Measurements from ENCODE around the gene ATPAF1. TPM values are rescaled to one million over a fixed set of nuclear protein-coding genes. Genes with fewer than 3 reads are reported as not detected.

ATPAF1 gene
- polyA plus RNA-seq, 1 of the 3 experiments (the other 2 are of a cell fraction) = 39.9 TPM

DNA sequence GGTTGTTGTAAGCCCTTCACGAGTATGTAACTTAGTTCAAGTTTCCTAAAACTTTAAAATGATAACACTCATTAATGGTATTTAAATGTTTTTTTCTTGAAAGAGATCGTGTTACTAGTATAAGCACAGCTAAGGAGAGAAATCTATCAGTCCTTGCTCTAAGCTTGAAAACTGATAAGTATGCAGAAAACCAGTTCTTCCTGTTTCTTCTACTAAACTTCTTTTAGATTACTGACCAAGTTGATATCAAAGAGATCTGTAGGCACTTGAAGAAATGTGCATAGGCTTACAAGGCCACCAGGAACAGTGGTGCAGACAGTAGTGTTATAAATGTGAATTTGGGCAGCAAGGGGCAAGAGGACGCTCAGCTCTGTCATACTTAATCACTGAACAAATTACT, 46.8 kb upstream of the ATPAF1 start:
- Histone ChIP-seq H3K4me1 (ENCODE audit: control insufficient read depth in 1 of 2, insufficient read depth in 2 of 2, low read depth in 1 of 2, low read length in 1 of 2) (peaks cover 15 to 17% of the 10 kb centered on the region in 2 experiments), H2AFZ (ENCODE audit: low read depth) (no peak overlapping the region), H3F3A (replicated peaks; ENCODE audit: insufficient read depth) (no peaks in the 10 kb centered on the region), H3K9ac (no peak overlapping the region), H3K9me2 (no peaks in the 10 kb centered on the region), H3K36me3 (replicated peaks in 1 of 2; ENCODE audit: control insufficient read depth in 1 of 2, insufficient read depth in 2 of 2, low read length in 1 of 2) (peaks cover 45 to 48% of the 10 kb centered on the region in 2 experiments), H3K4me2 (no peak overlapping the region), H3K27ac (ENCODE audit: low read depth in 2 of 2, low read length in 1 of 2) (no peak overlapping the region), H3K9me3 (no peaks in the 10 kb centered on the region), H4K20me1 (ENCODE audit: insufficient read depth) (peaks cover 18% of the 10 kb centered on the region; the same call in 1 of the 2 replicates), H3K4me3 (ENCODE audit: low read depth in 2 of 2, low read length in 1 of 2) (no peak overlapping the region), H3K79me2 (ENCODE audit: insufficient read depth) (peaks cover 51% of the 10 kb centered on the region), H3K27me3 (ENCODE audit: insufficient read depth) (no peaks in the 10 kb centered on the region)
- no peak for TF ChIP-seq JUND (IDR thresholded peaks at IDR 0.05)
- no peak for TF ChIP-seq FOXJ3 (CRISPR knock-in tag; IDR thresholded peaks at IDR 0.05)
- TF ChIP-seq, protein P1, sequence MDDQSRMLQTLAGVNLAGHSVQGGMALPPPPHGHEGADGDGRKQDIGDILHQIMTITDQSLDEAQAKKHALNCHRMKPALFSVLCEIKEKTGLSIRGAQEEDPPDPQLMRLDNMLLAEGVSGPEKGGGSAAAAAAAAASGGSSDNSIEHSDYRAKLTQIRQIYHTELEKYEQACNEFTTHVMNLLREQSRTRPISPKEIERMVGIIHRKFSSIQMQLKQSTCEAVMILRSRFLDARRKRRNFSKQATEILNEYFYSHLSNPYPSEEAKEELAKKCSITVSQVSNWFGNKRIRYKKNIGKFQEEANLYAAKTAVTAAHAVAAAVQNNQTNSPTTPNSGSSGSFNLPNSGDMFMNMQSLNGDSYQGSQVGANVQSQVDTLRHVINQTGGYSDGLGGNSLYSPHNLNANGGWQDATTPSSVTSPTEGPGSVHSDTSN (IDR thresholded peaks at IDR 0.05) = no peak
- no peak for TF ChIP-seq GABPA (IDR thresholded peaks at IDR 0.05; ENCODE audit: low read depth)
- TF ChIP-seq, protein P2, sequence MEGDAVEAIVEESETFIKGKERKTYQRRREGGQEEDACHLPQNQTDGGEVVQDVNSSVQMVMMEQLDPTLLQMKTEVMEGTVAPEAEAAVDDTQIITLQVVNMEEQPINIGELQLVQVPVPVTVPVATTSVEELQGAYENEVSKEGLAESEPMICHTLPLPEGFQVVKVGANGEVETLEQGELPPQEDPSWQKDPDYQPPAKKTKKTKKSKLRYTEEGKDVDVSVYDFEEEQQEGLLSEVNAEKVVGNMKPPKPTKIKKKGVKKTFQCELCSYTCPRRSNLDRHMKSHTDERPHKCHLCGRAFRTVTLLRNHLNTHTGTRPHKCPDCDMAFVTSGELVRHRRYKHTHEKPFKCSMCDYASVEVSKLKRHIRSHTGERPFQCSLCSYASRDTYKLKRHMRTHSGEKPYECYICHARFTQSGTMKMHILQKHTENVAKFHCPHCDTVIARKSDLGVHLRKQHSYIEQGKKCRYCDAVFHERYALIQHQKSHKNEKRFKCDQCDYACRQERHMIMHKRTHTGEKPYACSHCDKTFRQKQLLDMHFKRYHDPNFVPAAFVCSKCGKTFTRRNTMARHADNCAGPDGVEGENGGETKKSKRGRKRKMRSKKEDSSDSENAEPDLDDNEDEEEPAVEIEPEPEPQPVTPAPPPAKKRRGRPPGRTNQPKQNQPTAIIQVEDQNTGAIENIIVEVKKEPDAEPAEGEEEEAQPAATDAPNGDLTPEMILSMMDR (IDR thresholded peaks at IDR 0.05) = no peak
- no peak for TF ChIP-seq RCOR1 (IDR thresholded peaks at IDR 0.05; ENCODE audit: low read length)
- TF ChIP-seq YY1 (IDR thresholded peaks at IDR 0.05; ENCODE audit: low read depth) = no peak
- no peak for TF ChIP-seq SIN3A (IDR thresholded peaks at IDR 0.05; ENCODE audit: borderline replicate concordance, low read depth, low read length)
- no peak for TF ChIP-seq TEAD4 (IDR thresholded peaks at IDR 0.05; ENCODE audit: borderline replicate concordance, insufficient read depth)
- TF ChIP-seq, protein P3, sequence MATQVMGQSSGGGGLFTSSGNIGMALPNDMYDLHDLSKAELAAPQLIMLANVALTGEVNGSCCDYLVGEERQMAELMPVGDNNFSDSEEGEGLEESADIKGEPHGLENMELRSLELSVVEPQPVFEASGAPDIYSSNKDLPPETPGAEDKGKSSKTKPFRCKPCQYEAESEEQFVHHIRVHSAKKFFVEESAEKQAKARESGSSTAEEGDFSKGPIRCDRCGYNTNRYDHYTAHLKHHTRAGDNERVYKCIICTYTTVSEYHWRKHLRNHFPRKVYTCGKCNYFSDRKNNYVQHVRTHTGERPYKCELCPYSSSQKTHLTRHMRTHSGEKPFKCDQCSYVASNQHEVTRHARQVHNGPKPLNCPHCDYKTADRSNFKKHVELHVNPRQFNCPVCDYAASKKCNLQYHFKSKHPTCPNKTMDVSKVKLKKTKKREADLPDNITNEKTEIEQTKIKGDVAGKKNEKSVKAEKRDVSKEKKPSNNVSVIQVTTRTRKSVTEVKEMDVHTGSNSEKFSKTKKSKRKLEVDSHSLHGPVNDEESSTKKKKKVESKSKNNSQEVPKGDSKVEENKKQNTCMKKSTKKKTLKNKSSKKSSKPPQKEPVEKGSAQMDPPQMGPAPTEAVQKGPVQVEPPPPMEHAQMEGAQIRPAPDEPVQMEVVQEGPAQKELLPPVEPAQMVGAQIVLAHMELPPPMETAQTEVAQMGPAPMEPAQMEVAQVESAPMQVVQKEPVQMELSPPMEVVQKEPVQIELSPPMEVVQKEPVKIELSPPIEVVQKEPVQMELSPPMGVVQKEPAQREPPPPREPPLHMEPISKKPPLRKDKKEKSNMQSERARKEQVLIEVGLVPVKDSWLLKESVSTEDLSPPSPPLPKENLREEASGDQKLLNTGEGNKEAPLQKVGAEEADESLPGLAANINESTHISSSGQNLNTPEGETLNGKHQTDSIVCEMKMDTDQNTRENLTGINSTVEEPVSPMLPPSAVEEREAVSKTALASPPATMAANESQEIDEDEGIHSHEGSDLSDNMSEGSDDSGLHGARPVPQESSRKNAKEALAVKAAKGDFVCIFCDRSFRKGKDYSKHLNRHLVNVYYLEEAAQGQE (IDR thresholded peaks at IDR 0.05; ENCODE audit: low read depth, low read length) = no peak
- no peak for DNase-seq
- POLR2A ChIA-PET = no interaction called here
- CTCF ChIA-PET = interaction anchor here (3.7 kb wide), 1 partner anchor 10 kb away, joined by 17 read pairs; no protein-coding TSS in a partner anchor
- WGBS (ENCODE audit: low lambda C conversion rate) = 96% methylated on average over 3 of the region's 3 CpGs

DNA sequence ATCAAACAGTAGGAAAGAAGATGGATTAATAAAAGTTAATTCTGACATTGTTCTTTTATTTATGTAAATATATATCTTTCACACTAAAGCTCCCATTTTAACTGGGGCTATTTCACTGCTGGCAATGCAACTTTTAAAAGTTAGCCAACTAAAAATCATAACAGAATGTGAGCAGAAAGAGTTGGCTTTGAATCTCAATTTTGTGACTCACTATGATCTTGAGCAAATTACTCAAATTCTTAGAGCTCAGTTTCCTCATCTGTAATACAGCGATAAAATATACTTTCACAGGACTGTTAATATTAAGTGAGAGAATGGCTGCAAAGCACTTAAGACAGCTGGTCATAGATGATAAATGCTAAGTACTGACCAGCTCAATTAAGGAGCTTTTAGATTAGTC, 40.0 kb upstream of the ATPAF1 start:
- POLR2A ChIA-PET = no interaction called here
- Histone ChIP-seq H3K27ac (ENCODE audit: low read depth in 2 of 2, low read length in 1 of 2) (no peak overlapping the region), H3K4me1 (ENCODE audit: control insufficient read depth in 1 of 2, insufficient read depth in 2 of 2, low read depth in 1 of 2, low read length in 1 of 2) (peaks cover 6 to 7% of the 10 kb centered on the region in 2 experiments; a peak in 1 of 4 replicates), H3K9me2 (no peaks in the 10 kb centered on the region), H3K36me3 (replicated peaks in 1 of 2; ENCODE audit: control insufficient read depth in 1 of 2, insufficient read depth in 2 of 2, low read length in 1 of 2) (peaks cover 69 to 72% of the 10 kb centered on the region in 2 experiments), H3K79me2 (ENCODE audit: insufficient read depth) (peaks cover 18% of the 10 kb centered on the region; the same call in 1 of the 2 replicates), H3F3A (replicated peaks; ENCODE audit: insufficient read depth) (peaks cover 3% of the 10 kb centered on the region), H3K9me3 (no peaks in the 10 kb centered on the region), H2AFZ (ENCODE audit: low read depth) (no peak overlapping the region), H3K4me3 (ENCODE audit: low read depth in 2 of 2, low read length in 1 of 2) (no peak overlapping the region), H3K27me3 (ENCODE audit: insufficient read depth) (no peaks in the 10 kb centered on the region), H3K4me2 (no peak overlapping the region), H4K20me1 (ENCODE audit: insufficient read depth) (no peaks in the 10 kb centered on the region), H3K9ac (no peak overlapping the region)
- no peak for DNase-seq
- 91% methylated on average over 1 of the region's 1 CpG for WGBS (ENCODE audit: low lambda C conversion rate)
- CTCF ChIA-PET = interaction anchor here (1.1 to 2.3 kb wide), 4 partner anchors 12 to 261 kb away, joined by 3 to 5 read pairs (median 4); no protein-coding TSS in a partner anchor
- TF ChIP-seq TAF1 (IDR thresholded peaks at IDR 0.05; ENCODE audit: borderline replicate concordance, low read depth, low read length) = no peak
- no peak for TF ChIP-seq TEAD4 (IDR thresholded peaks at IDR 0.05; ENCODE audit: borderline replicate concordance, insufficient read depth)
- TF ChIP-seq YY1 (IDR thresholded peaks at IDR 0.05; ENCODE audit: low read depth) = no peak
- TF ChIP-seq, protein P4, sequence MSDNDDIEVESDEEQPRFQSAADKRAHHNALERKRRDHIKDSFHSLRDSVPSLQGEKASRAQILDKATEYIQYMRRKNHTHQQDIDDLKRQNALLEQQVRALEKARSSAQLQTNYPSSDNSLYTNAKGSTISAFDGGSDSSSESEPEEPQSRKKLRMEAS (IDR thresholded peaks at IDR 0.05; ENCODE audit: low read depth) = no peak
- TF ChIP-seq, protein P5, sequence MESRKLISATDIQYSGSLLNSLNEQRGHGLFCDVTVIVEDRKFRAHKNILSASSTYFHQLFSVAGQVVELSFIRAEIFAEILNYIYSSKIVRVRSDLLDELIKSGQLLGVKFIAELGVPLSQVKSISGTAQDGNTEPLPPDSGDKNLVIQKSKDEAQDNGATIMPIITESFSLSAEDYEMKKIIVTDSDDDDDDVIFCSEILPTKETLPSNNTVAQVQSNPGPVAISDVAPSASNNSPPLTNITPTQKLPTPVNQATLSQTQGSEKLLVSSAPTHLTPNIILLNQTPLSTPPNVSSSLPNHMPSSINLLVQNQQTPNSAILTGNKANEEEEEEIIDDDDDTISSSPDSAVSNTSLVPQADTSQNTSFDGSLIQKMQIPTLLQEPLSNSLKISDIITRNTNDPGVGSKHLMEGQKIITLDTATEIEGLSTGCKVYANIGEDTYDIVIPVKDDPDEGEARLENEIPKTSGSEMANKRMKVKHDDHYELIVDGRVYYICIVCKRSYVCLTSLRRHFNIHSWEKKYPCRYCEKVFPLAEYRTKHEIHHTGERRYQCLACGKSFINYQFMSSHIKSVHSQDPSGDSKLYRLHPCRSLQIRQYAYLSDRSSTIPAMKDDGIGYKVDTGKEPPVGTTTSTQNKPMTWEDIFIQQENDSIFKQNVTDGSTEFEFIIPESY (IDR thresholded peaks at IDR 0.05; ENCODE audit: borderline replicate concordance, low read depth) = no peak
- TF ChIP-seq GABPA (IDR thresholded peaks at IDR 0.05; ENCODE audit: low read depth) = no peak
- TF ChIP-seq RAD21 (IDR thresholded peaks at IDR 0.05; ENCODE audit: low read length) = no peak
- no peak for TF ChIP-seq RXRA (IDR thresholded peaks at IDR 0.05; ENCODE audit: borderline replicate concordance, low read depth)
- no peak for TF ChIP-seq RFX5 (IDR thresholded peaks at IDR 0.05; ENCODE audit: low read length)
- no peak for TF ChIP-seq SMC3 (IDR thresholded peaks at IDR 0.05; ENCODE audit: low read depth, low read length)
- TF ChIP-seq RCOR1 (IDR thresholded peaks at IDR 0.05; ENCODE audit: low read length) = no peak
- no peak for TF ChIP-seq NFIC (IDR thresholded peaks at IDR 0.05; ENCODE audit: borderline replicate concordance)
